ENCODE data around the gene SNCG. TPM values are rescaled to one million over a fixed set of nuclear protein-coding genes. Genes with fewer than 3 reads are reported as not detected.

The SNCG gene
- total RNA-seq, 3 donors from 2014 or later: 2.9 to 22.1 (median 8.3) TPM

Other genes starting within 250 kb of the SNCG start
- 100 to 1,000 TPM in 1 of 3 donors, 10 to 100 TPM in 2; 44.4 to 126 (median 45.3) TPM for gene BMPR1A, start 202.0 kb upstream of the SNCG start, total RNA-seq
- 10 to 100 TPM in 1 of 3 donors, 1 to 10 TPM in 2; 5.7 to 11.5 (median 8.3) TPM for gene MMRN2, start 984 bp upstream of the SNCG start, total RNA-seq
- gene ADIRF, start 9.9 kb downstream of the SNCG start, total RNA-seq: 100 to 1,000 TPM in 1 of 3 donors, 10 to 100 TPM in 2; 48.6 to 127 (median 90.6) TPM
- not detected for gene FAM25A, start 61.7 kb downstream of the SNCG start, total RNA-seq
- 100 to 1,000 TPM; 114 to 141 (median 131) TPM for gene GLUD1, start 136.2 kb downstream of the SNCG start, total RNA-seq
- gene SHLD2, start 136.6 kb downstream of the SNCG start, total RNA-seq: 10 to 100 TPM; 28.0 to 32.2 (median 28.7) TPM

All from mucosa of descending colon (tissue), 3 donors.